T-helper 17 cell (primary cell): ENCODE results near the gene PNMA6F. TPM values are rescaled to one million over a fixed set of nuclear protein-coding genes. Genes with fewer than 3 reads are reported as not detected.

Source experiments
- ATAC-seq: fragments of 150-1000 bp; cut with Tn5 transposase; 2 replicates; pipeline ENCODE4 v1.10.0; 2021; ENCODE audit warnings: mild to moderate bottlenecking, moderate library complexity
- DNase-seq, 3 donors: peaks; one replicate each; pipeline versions ENCODE4 v3.0.0 to v3.0.0-alpha.2; 2020 to 2021
- H3K9me3 ChIP-seq: one replicate; pipeline ENCODE4 v1.7.0; 2013; ENCODE audit warnings: low read length, mild to moderate bottlenecking; ENCODE audit not compliant: control insufficient read depth, poor library complexity, severe bottlenecking
- H3K27ac Mint-ChIP-seq: one replicate; pipeline ENCODE4 v1.8.0; 2022; ENCODE audit warnings: mild to moderate bottlenecking, moderate library complexity, mixed read lengths
- H3K27me3 Mint-ChIP-seq: one replicate; pipeline ENCODE4 v1.8.0; 2022; ENCODE audit warnings: mixed read lengths
- H3K36me3 Mint-ChIP-seq: one replicate; pipeline ENCODE4 v1.8.0; 2022; ENCODE audit warnings: low read depth, mixed read lengths
- H3K4me1 Mint-ChIP-seq: one replicate; pipeline ENCODE4 v1.8.0; 2022; ENCODE audit warnings: mild to moderate bottlenecking, mixed read lengths
- H3K4me3 Mint-ChIP-seq: one replicate; pipeline ENCODE4 v1.8.0; 2022; ENCODE audit warnings: mild to moderate bottlenecking, moderate library complexity, mixed read lengths
- total RNA-seq, 4 donors: library from RNA in 2 of 4; stranded (reverse) in 2 of 4; gene quantifications; one replicate each; pipeline ENCODE4 v1.2.3 and lab custom pipeline; 2022 to 2026

The PNMA6F gene
- total RNA-seq (not detected), total RNA-seq (lab: John Stamatoyannopoulos, UW) (0 reads per million in 2 donors)

- Mint-ChIP-seq H3K27me3 (peaks cover 4% of the 10 kb centered on the region), H3K4me3 (no peak within 1 kb of the TSS)
- ATAC-seq = no peak
These were observed at the start of gene PNMA6F for GRCh38 chrX:153321381-153322124. TSS of gene PNMA6F (minus strand) at chrX:153321767. CDS start at chrX:153320674, 1,093 bp downstream.

GRCh38 chrX:153371256-153371655 is 49.7 kb upstream of the PNMA6F start:
- Mint-ChIP-seq H3K27ac (no peak overlapping the region), H3K4me3 (no peak overlapping the region), H3K4me1 (peaks cover 2% of the 10 kb centered on the region), H3K36me3 (peaks cover 2% of the 10 kb centered on the region), H3K27me3 (peaks cover 10% of the 10 kb centered on the region)
- DNase-seq (no peak), ATAC-seq (no peak)
- H3K9me3 ChIP-seq = no peaks in the 10 kb centered on the region

More at GRCh38 chrX:153321381-153322124, at the start of gene PNMA6F:
- no peaks in the 10 kb centered on the region for H3K36me3 Mint-ChIP-seq
- H3K27ac Mint-ChIP-seq = no peak within 1 kb of the TSS
- peaks cover 6% of the 10 kb centered on the region for H3K4me1 Mint-ChIP-seq
- no peaks in the 10 kb centered on the region for H3K9me3 ChIP-seq
- no peak for DNase-seq

- peaks cover 2% of the 10 kb centered on the region for H3K36me3 Mint-ChIP-seq
- H3K4me1 Mint-ChIP-seq = peaks cover 2% of the 10 kb centered on the region
- no peak overlapping the region for H3K27ac Mint-ChIP-seq
- no peaks in the 10 kb centered on the region for H3K9me3 ChIP-seq
- H3K4me3 Mint-ChIP-seq = no peak overlapping the region
- peaks cover 10% of the 10 kb centered on the region for H3K27me3 Mint-ChIP-seq
- DNase-seq (no peak), ATAC-seq (no peak)
These were observed 48.9 kb upstream of the PNMA6F start for GRCh38 chrX:153370293-153371055.

- no peak overlapping the region for H3K27ac Mint-ChIP-seq
- H3K36me3 Mint-ChIP-seq = peaks cover 2% of the 10 kb centered on the region
- H3K9me3 ChIP-seq = no peaks in the 10 kb centered on the region
- H3K4me1 Mint-ChIP-seq = peaks cover 2% of the 10 kb centered on the region
- no peak for DNase-seq
- no peak overlapping the region for H3K4me3 Mint-ChIP-seq
- peaks cover 4% of the 10 kb centered on the region for H3K27me3 Mint-ChIP-seq
- no peak for ATAC-seq
These were observed 45.4 kb upstream of the PNMA6F start for GRCh38 chrX:153366878-153367538.

- Mint-ChIP-seq H3K4me1 (peaks cover 2% of the 10 kb centered on the region), H3K27ac (no peak overlapping the region), H3K4me3 (no peak overlapping the region), H3K27me3 (peaks cover 4% of the 10 kb centered on the region), H3K36me3 (peaks cover 2% of the 10 kb centered on the region)
- ATAC-seq (no peak), DNase-seq (no peak)
- H3K9me3 ChIP-seq = no peaks in the 10 kb centered on the region
These were observed 44.6 kb upstream of the PNMA6F start for GRCh38 chrX:153366119-153366518.

GRCh38 chrX:153365670-153366069 is 44.1 kb upstream of the PNMA6F start:
- DNase-seq (no peak), ATAC-seq (no peak)
- H3K9me3 ChIP-seq = no peaks in the 10 kb centered on the region
- H3K4me1 Mint-ChIP-seq = peaks cover 2% of the 10 kb centered on the region
- no peak overlapping the region for H3K4me3 Mint-ChIP-seq
- H3K36me3 Mint-ChIP-seq = peaks cover 1% of the 10 kb centered on the region
- peaks cover 1% of the 10 kb centered on the region for H3K27me3 Mint-ChIP-seq
- H3K27ac Mint-ChIP-seq = no peak overlapping the region

GRCh38 chrX:153361781-153362397 is 40.3 kb upstream of the PNMA6F start:
- H3K4me3 Mint-ChIP-seq = no peak overlapping the region
- H3K27me3 Mint-ChIP-seq = no peaks in the 10 kb centered on the region

GRCh38 chrX:153357877-153358276 is 36.3 kb upstream of the PNMA6F start:
- H3K4me3 Mint-ChIP-seq = no peak overlapping the region
- H3K4me1 Mint-ChIP-seq = peaks cover 2% of the 10 kb centered on the region
- no peaks in the 10 kb centered on the region for H3K36me3 Mint-ChIP-seq
- DNase-seq = no peak
- no peaks in the 10 kb centered on the region for H3K27me3 Mint-ChIP-seq
- ATAC-seq = no peak
- H3K9me3 ChIP-seq = no peaks in the 10 kb centered on the region
- no peak overlapping the region for H3K27ac Mint-ChIP-seq

More at GRCh38 chrX:153361781-153362397, 40.3 kb upstream of the PNMA6F start:
- H3K9me3 ChIP-seq = no peaks in the 10 kb centered on the region
- DNase-seq (no peak), ATAC-seq (no peak)
- Mint-ChIP-seq H3K36me3 (no peaks in the 10 kb centered on the region), H3K27ac (no peak overlapping the region), H3K4me1 (no peaks in the 10 kb centered on the region)

- DNase-seq (no peak), ATAC-seq (no peak)
These were observed 31.8 kb upstream of the PNMA6F start for GRCh38 chrX:153353416-153353815.

GRCh38 chrX:153352858-153353257 is 31.3 kb upstream of the PNMA6F start:
- ATAC-seq (no peak), DNase-seq (no peak)
- Mint-ChIP-seq H3K4me3 (no peak overlapping the region), H3K36me3 (no peaks in the 10 kb centered on the region), H3K27me3 (no peaks in the 10 kb centered on the region), H3K27ac (no peak overlapping the region), H3K4me1 (peaks cover 2% of the 10 kb centered on the region)
- H3K9me3 ChIP-seq = no peaks in the 10 kb centered on the region

More at GRCh38 chrX:153353416-153353815, 31.8 kb upstream of the PNMA6F start:
- no peak overlapping the region for H3K4me3 Mint-ChIP-seq
- peaks cover 2% of the 10 kb centered on the region for H3K4me1 Mint-ChIP-seq
- H3K36me3 Mint-ChIP-seq = no peaks in the 10 kb centered on the region
- no peak overlapping the region for H3K27ac Mint-ChIP-seq
- H3K27me3 Mint-ChIP-seq = no peaks in the 10 kb centered on the region
- H3K9me3 ChIP-seq = no peaks in the 10 kb centered on the region

- Mint-ChIP-seq H3K27me3 (no peaks in the 10 kb centered on the region), H3K4me1 (peaks cover 2% of the 10 kb centered on the region), H3K27ac (no peak overlapping the region), H3K4me3 (no peak overlapping the region), H3K36me3 (no peaks in the 10 kb centered on the region)
- ATAC-seq (no peak), DNase-seq (no peak)
- H3K9me3 ChIP-seq = no peaks in the 10 kb centered on the region
These were observed 30.4 kb upstream of the PNMA6F start for GRCh38 chrX:153351981-153352380.

- H3K27ac Mint-ChIP-seq = no peak overlapping the region
- no peak for ATAC-seq
- peaks cover 2% of the 10 kb centered on the region for H3K4me1 Mint-ChIP-seq
- H3K27me3 Mint-ChIP-seq = no peaks in the 10 kb centered on the region
- no peaks in the 10 kb centered on the region for H3K36me3 Mint-ChIP-seq
- no peaks in the 10 kb centered on the region for H3K9me3 ChIP-seq
- no peak for DNase-seq
- H3K4me3 Mint-ChIP-seq = no peak overlapping the region
These were observed 28.4 kb upstream of the PNMA6F start for GRCh38 chrX:153349952-153350351.

GRCh38 chrX:153348421-153348820 is 26.9 kb upstream of the PNMA6F start:
- ATAC-seq = no peak
- no peak overlapping the region for H3K27ac Mint-ChIP-seq
- DNase-seq = no peak
- no peaks in the 10 kb centered on the region for H3K27me3 Mint-ChIP-seq
- no peaks in the 10 kb centered on the region for H3K36me3 Mint-ChIP-seq
- H3K4me3 Mint-ChIP-seq = no peak overlapping the region
- no peaks in the 10 kb centered on the region for H3K9me3 ChIP-seq
- peaks cover 3% of the 10 kb centered on the region for H3K4me1 Mint-ChIP-seq
